GM18909 (cell line): ENCODE measurements around the gene MRGPRF.
"Not testable (repeated sequence)": the region's sequence is repeated elsewhere in the genome, so short reads cannot be mapped to it uniquely, and the experiment has no call there.

ENCODE experiments used
- ATAC-seq: cut with Tn5 transposase; IDR thresholded peaks from one replicate; pipeline ENCODE4 v1.9.1; 2021; ENCODE audit warnings: mild to moderate bottlenecking; ENCODE audit not compliant: unreplicated experiment, poor library complexity

The MRGPRF gene

DNA sequence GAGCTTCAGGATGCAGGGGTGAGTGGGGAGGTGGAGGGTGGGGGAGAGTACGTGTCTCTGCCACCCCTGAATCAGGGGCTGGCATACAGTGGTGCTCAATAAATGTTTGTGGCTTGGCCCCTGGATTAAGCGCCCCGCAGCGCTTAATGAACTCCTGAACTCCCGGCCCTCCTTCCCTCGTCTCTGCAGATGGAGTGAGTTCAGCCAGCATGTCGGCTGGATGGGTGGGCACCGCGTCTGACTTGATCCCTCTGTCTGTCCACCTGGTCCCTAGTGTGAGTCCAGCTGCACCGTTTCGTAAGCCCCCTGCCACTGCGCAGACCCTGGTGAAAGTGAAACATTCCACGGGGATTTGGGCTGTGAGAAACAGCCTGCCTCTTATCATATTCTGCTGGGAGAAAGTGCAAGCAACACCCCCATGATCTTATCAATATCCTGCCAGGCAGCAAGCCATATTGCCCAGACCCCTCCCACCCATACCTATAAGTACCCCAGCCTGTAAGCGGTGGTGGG, 20.2 kb downstream of the MRGPRF start:
- ATAC-seq: no peak

DNA sequence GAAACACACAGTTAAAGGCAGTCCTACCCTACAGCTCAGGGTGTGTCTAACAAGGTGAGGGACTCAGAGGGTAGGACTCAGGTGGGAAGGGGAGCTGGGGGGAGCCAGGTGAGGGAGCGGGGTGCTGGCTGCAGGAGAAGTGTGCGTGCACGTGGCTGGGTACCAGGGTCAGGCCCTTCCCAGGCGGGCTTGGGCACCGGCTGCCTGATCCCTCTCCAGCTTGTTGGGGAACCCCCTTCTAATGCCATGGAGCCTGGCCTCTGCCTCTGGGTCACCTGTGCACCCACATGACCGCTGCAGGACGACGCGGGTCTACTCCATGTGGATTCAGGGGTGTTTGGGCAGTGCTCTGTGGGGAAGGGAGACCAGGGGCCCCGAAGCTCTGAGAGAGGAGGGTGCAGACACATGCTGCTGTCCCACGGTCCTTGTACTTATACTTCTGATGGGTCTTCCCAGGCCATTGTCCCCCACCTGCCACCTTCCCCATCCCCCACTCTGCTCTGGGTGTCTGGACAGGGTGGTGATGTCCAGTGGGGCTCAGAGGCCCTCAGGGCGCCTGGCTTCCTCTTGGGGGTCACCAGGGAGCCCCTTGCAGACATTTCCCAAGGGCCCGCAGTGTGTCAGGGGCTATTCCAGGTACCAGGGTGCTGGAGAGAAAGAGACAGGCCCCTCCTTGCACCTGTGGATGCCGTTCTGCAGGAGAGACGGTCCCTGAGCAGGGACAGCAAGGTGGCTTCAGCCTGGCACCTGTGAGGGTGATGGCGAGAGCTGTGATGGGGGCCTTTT, 21.9 kb downstream of the MRGPRF start:
- no peak for ATAC-seq

DNA sequence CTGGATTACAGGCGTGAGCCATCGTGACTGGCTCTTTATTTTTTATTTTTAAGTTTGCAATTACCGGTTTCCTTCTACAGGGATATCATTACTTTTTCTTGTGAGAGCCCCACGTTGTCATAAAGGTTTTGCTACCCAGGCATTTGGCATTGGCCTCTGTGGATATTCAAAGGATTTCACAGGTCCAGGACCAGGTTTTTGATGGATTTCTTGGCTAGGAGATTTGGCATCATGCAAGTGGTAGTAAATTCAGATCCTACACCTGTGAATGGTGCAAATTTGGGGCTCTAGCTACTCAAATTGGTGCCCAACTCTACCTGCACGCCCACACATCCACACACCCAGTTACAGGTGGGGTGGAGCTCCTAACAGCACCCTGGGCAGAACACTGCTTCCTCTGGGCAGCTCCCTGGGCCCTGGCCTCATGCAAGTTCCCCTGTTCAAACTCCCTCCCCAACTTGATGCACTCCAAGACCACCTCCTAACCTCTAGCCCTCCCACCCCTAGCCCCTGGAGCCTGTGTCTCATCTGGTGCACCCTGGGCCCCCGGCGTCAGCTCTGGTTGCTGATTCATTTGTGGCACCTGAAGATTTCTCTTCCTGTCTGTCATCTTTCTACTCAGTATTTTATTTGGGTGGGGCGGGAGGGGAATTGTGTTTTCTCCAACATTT, 23.0 kb downstream of the MRGPRF start:
- no peak for ATAC-seq

- no peak for ATAC-seq
These were observed 24.6 kb downstream of the MRGPRF start for GRCh38 chr11:68988491-68988890.

- no peak for ATAC-seq
These were observed 25.8 kb downstream of the MRGPRF start for GRCh38 chr11:68987211-68987610.

DNA sequence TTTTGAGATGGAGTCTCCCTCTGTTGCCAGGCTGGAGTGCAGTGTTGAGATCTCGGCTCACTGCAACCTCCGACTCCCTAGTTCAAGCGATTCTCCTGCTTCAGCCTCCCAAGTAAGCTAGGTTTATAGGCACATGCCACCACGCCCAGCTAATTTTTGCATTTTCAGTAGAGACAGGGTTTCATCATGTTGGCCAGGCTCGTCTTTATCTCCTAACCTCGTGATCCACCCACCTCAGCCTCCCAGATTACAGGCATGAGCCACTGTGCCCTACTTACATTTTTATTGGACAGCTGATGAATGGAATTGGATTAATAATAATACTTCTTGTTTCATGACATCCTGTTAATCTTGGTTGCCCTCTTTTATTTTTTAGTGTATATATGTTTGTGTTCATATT, 29.2 kb downstream of the MRGPRF start:
- no peak for ATAC-seq

DNA sequence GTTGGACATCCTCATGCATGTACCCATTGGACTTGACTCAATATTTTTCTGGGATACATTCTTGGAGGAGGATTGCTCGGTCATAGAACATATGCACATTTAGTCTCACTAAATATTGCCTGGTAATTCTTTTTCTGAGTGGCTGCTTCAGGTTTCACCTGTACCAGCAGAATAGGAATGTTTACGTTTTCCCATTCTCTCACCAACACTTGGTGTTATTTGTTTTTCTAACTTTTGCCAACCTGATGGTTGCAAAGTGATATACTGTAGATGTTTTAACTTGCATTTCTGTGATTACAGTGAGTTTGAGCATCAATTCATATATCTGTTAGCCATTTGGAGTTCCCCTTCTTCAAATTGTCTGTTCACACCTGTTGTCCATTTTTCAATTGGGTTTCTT, 30.9 kb downstream of the MRGPRF start:
- ATAC-seq: no peak

DNA sequence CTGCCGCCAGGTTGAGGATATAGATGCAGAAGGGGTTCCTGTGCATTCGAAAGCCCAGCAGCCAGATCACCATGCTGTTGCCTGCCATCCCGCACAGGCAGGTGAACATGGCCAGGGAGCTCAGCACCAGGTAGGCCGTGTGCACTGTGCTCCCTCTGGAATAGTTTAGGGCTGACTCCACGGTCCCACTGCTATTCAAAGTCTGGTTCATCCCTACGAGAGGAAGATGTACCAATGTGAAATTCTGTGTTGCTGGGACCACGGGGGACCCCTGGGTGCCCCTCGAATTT, 32.3 kb downstream of the MRGPRF start, which contains the start of gene MRGPRD:
Gene MRGPRD, minus strand, starts transcription at position 211 of the 290 bp plus-strand sequence. Its CDS starts 0 bp downstream, at position 211.
- no peak for ATAC-seq

DNA sequence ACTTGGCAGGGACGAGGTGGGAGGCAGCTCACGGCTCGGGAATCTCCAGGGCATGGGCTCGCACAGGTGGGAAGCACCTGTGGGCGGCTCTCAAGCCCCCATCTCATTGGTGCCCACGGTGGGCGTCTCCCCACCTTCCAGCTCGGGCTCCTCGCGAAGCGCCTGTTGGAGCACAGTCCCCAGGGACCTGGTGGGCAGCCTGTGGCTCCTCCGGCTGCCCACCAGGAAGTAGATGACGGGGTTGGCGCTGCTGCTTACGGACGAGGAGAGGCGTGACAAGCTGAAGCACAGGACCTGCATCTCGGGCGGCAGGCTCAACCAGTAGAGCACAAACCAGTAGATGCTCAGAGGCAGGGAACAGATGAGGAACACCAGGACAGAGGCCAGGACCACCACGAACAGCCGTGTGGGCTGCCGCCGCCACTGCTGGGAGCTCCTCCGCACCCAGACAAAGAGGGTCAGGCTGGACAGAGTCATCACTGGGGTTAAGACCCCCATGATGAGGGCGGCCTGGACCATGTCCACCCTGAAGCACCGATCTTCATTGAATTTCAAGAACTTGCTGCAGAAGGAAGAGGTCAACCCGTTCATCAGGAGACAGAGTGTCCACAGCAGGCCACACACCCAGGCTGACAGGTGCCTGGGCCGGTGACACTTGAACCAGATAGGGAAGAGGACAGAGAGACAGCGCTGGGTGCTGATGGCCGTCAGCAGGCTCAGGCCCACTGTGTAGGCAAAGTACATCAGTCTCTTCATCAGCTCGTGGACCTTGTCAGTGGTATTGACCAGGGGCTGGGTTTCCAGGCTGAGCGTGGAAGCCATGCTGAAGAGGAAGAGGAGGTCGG, 32.9 kb downstream of the MRGPRF start:
- no peak for ATAC-seq

- no peak for ATAC-seq
These were observed 34.0 kb downstream of the MRGPRF start for GRCh38 chr11:68978931-68979594.

GRCh38 chr11:68978626-68978930, 34.5 kb downstream of the MRGPRF start:
- no peak for ATAC-seq

GRCh38 chr11:68977781-68978625, 35.0 kb downstream of the MRGPRF start:
- no peak for ATAC-seq

DNA sequence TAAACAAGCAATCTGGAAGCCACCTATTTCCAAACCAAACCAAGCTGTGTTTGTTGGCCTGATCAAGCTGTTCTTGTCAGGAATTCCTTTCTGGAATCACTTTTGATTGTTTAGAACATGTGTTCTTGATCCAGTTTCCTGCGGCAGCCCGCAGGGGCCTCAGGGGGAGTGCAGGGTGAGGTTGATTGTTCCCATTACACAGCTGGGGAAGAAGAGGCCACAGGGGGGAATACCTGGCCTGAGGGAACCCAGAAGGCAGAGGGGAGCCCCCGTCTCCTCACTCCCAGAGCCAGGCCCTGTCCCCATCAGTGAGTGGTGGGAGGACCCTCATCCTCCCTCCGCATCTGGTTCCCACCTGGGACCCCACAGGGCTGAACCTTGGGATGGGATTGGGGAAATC, 36.5 kb downstream of the MRGPRF start:
- ATAC-seq: no peak

GRCh38 chr11:68976095-68976494, 37.0 kb downstream of the MRGPRF start:
- no peak for ATAC-seq

GRCh38 chr11:68974421-68975194, 38.4 kb downstream of the MRGPRF start:
- no peak for ATAC-seq

DNA sequence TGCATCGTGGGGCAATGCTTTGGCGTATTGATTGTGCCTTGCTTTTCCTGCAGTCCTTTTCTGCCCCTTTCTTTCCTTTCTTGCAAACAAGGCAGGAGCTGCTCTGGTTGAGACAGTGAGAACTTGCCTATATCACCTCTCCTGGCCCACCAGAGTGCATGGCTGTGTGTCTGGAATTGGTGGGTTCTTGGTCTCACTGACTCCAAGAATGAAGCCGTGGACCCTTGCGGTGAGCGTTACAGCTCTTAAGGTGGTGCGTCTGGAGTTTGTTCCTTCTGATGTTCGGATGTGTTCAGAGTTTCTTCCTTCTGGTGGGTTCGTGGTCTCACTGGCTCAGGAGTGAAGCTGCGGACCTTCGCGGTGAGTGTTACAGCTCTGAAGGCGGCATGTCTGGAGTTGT, 39.3 kb downstream of the MRGPRF start:
- not testable (repeated sequence) for ATAC-seq

DNA sequence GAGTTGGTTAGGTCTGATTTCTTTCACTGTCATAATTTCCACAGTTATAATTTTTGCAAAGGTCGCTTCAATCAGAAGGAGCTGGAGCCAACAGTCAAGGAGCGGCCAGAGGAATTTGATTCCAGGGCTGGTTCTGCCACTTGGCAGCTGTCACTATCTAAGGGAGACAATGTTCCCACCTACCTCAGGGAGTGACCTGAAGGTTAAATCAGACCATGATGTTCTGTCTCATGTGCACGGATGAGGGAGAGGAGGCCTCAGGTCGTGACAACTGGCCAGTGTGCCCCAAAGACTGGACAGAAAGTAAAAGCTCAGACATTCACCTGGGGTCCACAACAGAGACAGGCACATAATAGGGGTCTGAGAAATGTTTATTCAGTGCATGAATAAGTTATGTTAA, 39.8 kb downstream of the MRGPRF start:
- no peak for ATAC-seq

- no peak for ATAC-seq
These were observed 42.0 kb downstream of the MRGPRF start for GRCh38 chr11:68970921-68971636.
